HG03045 (cell line): Measurements from ENCODE around the gene RNFT1.
"Not testable (repeated sequence)": the region's sequence is repeated elsewhere in the genome, so short reads cannot be mapped to it uniquely, and the experiment has no call there.

ENCODE experiments used
- ATAC-seq: cut with Tn5 transposase; IDR thresholded peaks from one replicate; pipeline ENCODE4 v1.9.1; 2021; ENCODE audit warnings: mild to moderate bottlenecking, moderate library complexity; ENCODE audit not compliant: unreplicated experiment

The RNFT1 gene

DNA sequence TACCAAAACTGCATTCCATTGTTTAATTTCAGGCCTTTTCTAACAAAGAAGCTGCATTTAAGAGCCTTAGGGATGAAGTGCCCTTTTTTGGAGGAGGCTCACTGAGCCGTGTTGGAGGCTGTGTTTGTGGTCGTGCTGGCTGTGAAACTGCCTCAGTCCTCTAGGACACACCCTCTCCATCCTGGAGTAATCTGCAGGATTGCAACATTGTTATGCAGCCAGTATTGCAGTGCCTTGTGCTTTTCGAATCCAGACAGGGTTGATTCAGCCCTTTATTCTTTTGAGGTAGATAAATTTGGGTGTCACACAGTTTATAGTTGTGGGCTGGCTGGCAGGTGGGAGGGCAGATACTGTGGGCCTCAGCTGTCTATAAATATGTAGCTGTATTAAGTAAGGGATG lies 33.8 kb downstream of the RNFT1 start:
- not testable (repeated sequence) for ATAC-seq

DNA sequence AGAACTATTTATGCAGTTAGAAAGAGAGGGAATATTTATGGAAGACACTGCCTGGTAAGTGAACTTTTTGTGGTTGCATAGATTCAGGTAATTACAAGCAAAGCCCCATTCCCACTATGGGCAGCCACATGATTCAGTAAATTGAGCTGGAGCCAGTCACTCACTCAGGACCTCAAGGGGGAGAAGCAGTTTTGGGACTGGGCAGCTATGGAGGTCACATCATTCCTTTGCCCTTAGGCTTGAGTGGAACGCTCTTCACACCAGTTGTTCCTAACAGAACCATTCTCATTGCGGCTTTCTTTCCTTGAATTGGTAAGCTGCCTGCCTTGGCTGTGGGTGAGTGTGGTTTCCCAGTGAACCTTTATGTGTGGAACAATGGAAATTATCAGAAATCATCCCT lies 34.4 kb downstream of the RNFT1 start:
- ATAC-seq, result not testable (repeated sequence)

DNA sequence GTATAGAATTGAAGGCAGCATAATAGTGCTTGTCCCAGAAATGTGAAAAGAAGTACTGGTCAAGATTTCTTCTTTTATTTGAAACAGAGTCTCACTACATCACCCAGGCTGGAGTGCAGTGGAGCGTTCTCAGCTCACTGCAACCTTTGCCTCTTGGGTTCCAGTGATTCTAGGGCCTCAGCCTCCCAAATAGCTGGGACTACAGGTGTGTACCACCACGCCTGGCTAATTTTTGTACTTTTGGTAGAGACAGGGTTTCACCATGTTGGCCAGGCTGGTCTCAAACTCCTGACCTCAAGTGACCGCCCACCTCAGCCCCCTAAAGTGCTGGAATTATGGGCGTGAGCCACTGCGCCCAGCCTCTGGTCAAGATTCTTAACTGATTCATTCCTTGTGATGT lies 43.9 kb downstream of the RNFT1 start:
- ATAC-seq, result not testable (repeated sequence)

DNA sequence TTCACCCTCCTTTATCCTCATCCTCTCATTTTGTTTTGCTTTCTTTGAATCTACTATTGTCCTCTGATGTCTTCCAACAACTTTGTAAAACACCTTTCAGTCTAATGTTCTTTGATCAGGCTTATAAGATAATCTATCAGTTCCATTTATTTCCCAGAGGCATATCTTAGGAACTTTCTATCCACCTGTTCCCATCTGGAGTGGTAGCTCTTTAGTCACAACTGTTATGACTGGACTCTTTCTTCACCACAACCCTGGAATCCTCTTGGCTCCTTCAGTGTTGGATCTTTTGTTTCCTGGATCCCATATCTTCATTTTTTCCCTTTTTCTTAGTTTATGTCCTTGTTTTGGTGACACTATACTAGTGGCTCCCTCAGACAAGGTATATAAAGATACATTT lies 48.1 kb downstream of the RNFT1 start:
- no peak for ATAC-seq

DNA sequence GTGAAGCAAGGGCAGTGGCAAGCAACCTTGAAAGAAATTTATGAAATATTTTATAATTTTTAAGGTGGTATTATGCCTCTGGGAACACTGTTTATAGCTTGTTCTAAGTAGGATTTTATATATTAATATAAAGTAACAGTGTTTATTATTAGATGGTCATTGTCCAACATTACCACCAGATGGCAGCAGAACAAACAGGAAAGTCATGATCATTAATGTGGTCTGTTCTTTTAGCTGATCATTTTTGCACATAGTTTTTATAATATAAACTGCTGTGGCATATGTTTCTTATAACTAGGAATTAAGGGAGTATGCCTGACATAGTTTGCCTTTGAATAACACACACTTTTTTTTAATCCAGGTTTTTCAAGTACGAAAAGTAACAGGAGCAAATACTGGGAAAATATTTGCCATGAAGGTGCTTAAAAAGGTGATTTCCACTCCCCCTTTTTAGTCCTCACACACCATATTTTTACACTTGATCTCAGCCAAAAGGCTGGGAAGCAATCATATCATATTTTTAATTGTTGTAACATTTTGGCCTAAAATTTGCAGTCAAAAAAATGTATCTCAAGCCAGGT lies 50.2 kb downstream of the RNFT1 start:
- ATAC-seq, result no peak

DNA sequence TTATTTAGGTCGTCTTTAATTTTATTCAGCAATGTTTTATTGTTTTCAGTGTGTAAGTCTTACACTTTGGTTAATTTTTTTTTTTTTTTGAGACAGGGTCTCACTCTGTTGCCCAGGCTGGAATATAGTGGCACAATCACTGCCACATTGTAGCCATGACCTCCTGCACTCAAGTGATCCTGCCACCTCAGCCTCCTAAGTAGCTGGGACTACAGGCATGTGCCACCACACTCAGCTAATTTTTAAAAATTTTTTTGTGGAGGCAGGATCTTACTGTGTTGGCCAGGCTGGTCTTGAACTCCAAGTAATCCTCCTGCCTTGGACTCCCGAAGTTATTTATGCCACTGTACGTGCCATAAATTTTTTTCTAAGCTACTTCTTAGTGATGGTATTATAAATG lies 57.1 kb downstream of the RNFT1 start:
- ATAC-seq, result no peak

DNA sequence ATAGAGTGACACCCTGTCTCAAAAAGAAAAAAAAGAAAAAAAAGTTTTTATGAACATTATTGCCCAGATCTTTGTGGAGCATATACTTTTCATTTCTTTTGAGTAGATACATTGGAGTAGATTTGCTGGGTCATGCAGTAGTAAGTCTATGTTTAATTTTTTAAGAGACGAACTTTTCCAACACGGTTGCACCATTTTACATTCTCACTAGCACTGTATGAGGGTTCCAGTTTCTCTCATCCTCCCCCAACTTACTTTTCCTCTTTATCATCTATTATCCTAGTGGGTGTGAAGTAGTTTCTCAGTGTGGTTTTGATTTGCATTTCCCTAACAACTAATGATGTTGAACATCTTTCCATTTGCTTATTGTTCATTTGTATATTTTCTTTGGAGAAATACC lies 61.1 kb downstream of the RNFT1 start:
- no peak for ATAC-seq
